Esophagus muscularis mucosa (tissue), 4 donors: ENCODE measurements around the gene GTF2F2.

ENCODE experiments used
- CTCF ChIP-seq, 3 experiments: fragments of 200-600 bp in 2 of 3; fragments of 450-650 bp in 1 of 3; sonication (generic) in 2 of 3; IDR thresholded peaks; one replicate each; pipeline ENCODE4 v1.5.1; 2017 to 2019; ENCODE audit warnings: antibody characterized with exemption in 3 of 3, mild to moderate bottlenecking in 2 of 3, moderate library complexity in 1 of 3
- EP300 ChIP-seq: sonication (generic); formaldehyde crosslinking; IDR thresholded peaks from one replicate; pipeline ENCODE4 v1.6.1; 2017; ENCODE audit warnings: antibody characterized with exemption
- POLR2A ChIP-seq: fragments of 450-650 bp; IDR thresholded peaks from one replicate; pipeline ENCODE4 v1.6.1; 2017; ENCODE audit warnings: antibody characterized with exemption, moderate library complexity, mild to moderate bottlenecking, low read depth
- POLR2AphosphoS5 ChIP-seq, 2 donors: sonication (generic); formaldehyde crosslinking; IDR thresholded peaks; one replicate each; pipeline ENCODE4 v1.6.1; 2017; ENCODE audit warnings: antibody characterized with exemption in 2 of 2

- TF ChIP-seq CTCF (IDR thresholded peaks at IDR 0.05) (no peak), POLR2A (no peak), POLR2AphosphoS5 (IDR thresholded peaks at IDR 0.05) (peak in 1 of 2 donors; percentile 37), EP300 (no peak)
These were observed 86.0 kb downstream of the GTF2F2 start for GRCh38 chr13:45206340-45206739.
